CD14-positive monocyte (primary cell): ENCODE measurements around the gene FXYD2. TPM values are rescaled to one million over a fixed set of nuclear protein-coding genes. Genes with fewer than 3 reads are reported as not detected.
"Not testable (repeated sequence)": the region's sequence is repeated elsewhere in the genome, so short reads cannot be mapped to it uniquely, and the experiment has no call there.

Experiments
- DNase-seq, 3 donors: peaks; one replicate each; pipeline ENCODE4 v3.0.0-alpha.2; 2011 to 2022
- H2AFZ ChIP-seq: 2 replicates; pipeline ENCODE4 v1.6.0; 2012; ENCODE audit warnings: mild to moderate bottlenecking, low read depth, low read length, inconsistent platforms; ENCODE audit not compliant: insufficient read depth, poor library complexity, severe bottlenecking
- H3K27ac ChIP-seq, 2 donors: 1 replicate in 1 of 2; 2 replicates in 1 of 2; pipeline ENCODE4 v1.5.1; 2012 to 2013; ENCODE audit warnings: low read length in 2 of 2, control low read depth in 1 of 2, inconsistent platforms in 1 of 2, low read depth in 1 of 2, mild to moderate bottlenecking in 1 of 2
- H3K27me3 ChIP-seq, 2 donors: one replicate each; pipeline versions ENCODE4 v1.6.0 to v1.6.1; 2011 to 2013; ENCODE audit warnings: low read length in 2 of 2; ENCODE audit not compliant: control insufficient read depth in 2 of 2, insufficient read depth in 2 of 2
- H3K36me3 ChIP-seq, 2 donors: replicated peaks in 1 of 2; 1 replicate in 1 of 2; 2 replicates in 1 of 2; pipeline versions ENCODE4 v1.5.1 to v1.6.1; 2012 to 2013; ENCODE audit warnings: low read length in 2 of 2, control low read depth in 1 of 2, inconsistent platforms in 1 of 2, mild to moderate bottlenecking in 1 of 2; ENCODE audit not compliant: insufficient read depth in 2 of 2, control insufficient read depth in 1 of 2
- H3K4me1 ChIP-seq, 2 donors: 1 replicate in 1 of 2; 2 replicates in 1 of 2; pipeline versions ENCODE4 v1.5.1 to v1.6.1; 2012 to 2013; ENCODE audit warnings: low read length in 2 of 2, control low read depth in 1 of 2, inconsistent platforms in 1 of 2, mild to moderate bottlenecking in 1 of 2, moderate library complexity in 1 of 2; ENCODE audit not compliant: insufficient read depth in 2 of 2, control insufficient read depth in 1 of 2
- H3K4me2 ChIP-seq: replicated peaks from 2 replicates; pipeline ENCODE3; 2012; ENCODE audit warnings: low read length, moderate library complexity, mild to moderate bottlenecking; ENCODE audit not compliant: poor library complexity, severe bottlenecking; ENCODE audit errors: extremely low read depth
- H3K4me3 ChIP-seq, 3 experiments: fragments of 200-600 bp in 1 of 3; sonication (generic) in 1 of 3; replicated peaks in 1 of 3; 1 replicate in 2 of 3; 2 replicates in 1 of 3; pipeline ENCODE4 v1.5.1; 2011 to 2013; ENCODE audit warnings: low read length in 3 of 3, mild to moderate bottlenecking in 3 of 3, control low read depth in 2 of 3, low read depth in 2 of 3, inconsistent platforms in 1 of 3, moderate library complexity in 1 of 3
- H3K79me2 ChIP-seq: 2 replicates; pipeline ENCODE4 v1.6.0; 2012; ENCODE audit warnings: mild to moderate bottlenecking, control low read depth, inconsistent platforms, low read length, moderate library complexity; ENCODE audit not compliant: insufficient read depth
- H3K9ac ChIP-seq: 2 replicates; pipeline ENCODE4 v1.6.0; 2017; ENCODE audit warnings: low read length, mild to moderate bottlenecking; ENCODE audit not compliant: insufficient read depth, poor library complexity, severe bottlenecking
- H3K9me3 ChIP-seq, 2 donors: replicated peaks in 1 of 2; 1 replicate in 1 of 2; 2 replicates in 1 of 2; pipeline versions ENCODE4 v1.5.1 to v1.6.1; 2012 to 2013; ENCODE audit warnings: low read length in 2 of 2, control low read depth in 1 of 2; ENCODE audit not compliant: control insufficient read depth in 1 of 2, insufficient read depth in 1 of 2
- H4K20me1 ChIP-seq: 2 replicates; pipeline ENCODE4 v1.6.0; 2012; ENCODE audit warnings: mild to moderate bottlenecking, low read length, control low read depth, moderate library complexity; ENCODE audit not compliant: insufficient read depth
- H3K27ac Mint-ChIP-seq, 7 donors: one replicate each; pipeline ENCODE4 v1.8.0; 2020; ENCODE audit warnings: mild to moderate bottlenecking in 7 of 7, mixed read lengths in 7 of 7, moderate library complexity in 6 of 7, inconsistent platforms in 2 of 7
- H3K27me3 Mint-ChIP-seq, 3 donors: one replicate each; pipeline ENCODE4 v1.8.0; 2021 to 2022; ENCODE audit warnings: low read depth in 3 of 3, mild to moderate bottlenecking in 3 of 3, mixed read lengths in 3 of 3, moderate library complexity in 3 of 3, inconsistent platforms in 1 of 3
- H3K36me3 Mint-ChIP-seq, 2 donors: one replicate each; pipeline ENCODE4 v1.8.0; 2020; ENCODE audit warnings: mixed read lengths in 2 of 2, inconsistent platforms in 1 of 2, mild to moderate bottlenecking in 1 of 2
- H3K4me1 Mint-ChIP-seq: one replicate; pipeline ENCODE4 v1.8.0; 2020; ENCODE audit warnings: mild to moderate bottlenecking, mixed read lengths
- H3K4me3 Mint-ChIP-seq, 2 donors: one replicate each; pipeline ENCODE4 v1.8.0; 2020; ENCODE audit warnings: mild to moderate bottlenecking in 2 of 2, mixed read lengths in 2 of 2, moderate library complexity in 1 of 2
- H3K9me3 Mint-ChIP-seq, 7 donors: one replicate each; pipeline ENCODE4 v1.8.0; 2020 to 2022; ENCODE audit warnings: mixed read lengths in 7 of 7, mild to moderate bottlenecking in 6 of 7, moderate library complexity in 6 of 7, inconsistent platforms in 2 of 7
- whole genome bisulfite sequencing: methylation state at CpG from one replicate; pipeline ENCODE4 v1.1.5; 2013; ENCODE audit warnings: missing lambda C conversion rate; ENCODE audit not compliant: insufficient coverage; 5-methylcytosine and 5-hydroxymethylcytosine counted together
- intact Hi-C, 2 donors: fragments of 100-400 bp; cut with micrococcal nuclease; formaldehyde crosslinking; loops; one replicate each; pipeline versions ENCODE4 v1.15.0 to v1.15.1; 2023
- polyA plus RNA-seq, 3 donors: library from polyadenylated mRNA; depleted of rRNA in 1 of 3; unstranded in 2 of 3; stranded (reverse) in 1 of 3; fragments of 300-500 nt in 2 of 3; fragments of >200 nt in 1 of 3; fragmentation: Illumina TruSeq in 2 of 3; gene quantifications; 1 replicate in 2 of 3; 2 replicates in 1 of 3; pipeline ENCODE4 v1.2.3, GENCODE V29; 2012 to 2021
- TF ChIP-seq, protein P1 (sequence below): fragments of 200-600 bp; IDR thresholded peaks from one replicate; pipeline ENCODE4 v1.8.0; 2022; ENCODE audit warnings: antibody characterized with exemption, mild to moderate bottlenecking

FXYD2 gene
- polyA plus RNA-seq, 3 donors = 0.96 to 4.4 (median 2.5) TPM

DNA sequence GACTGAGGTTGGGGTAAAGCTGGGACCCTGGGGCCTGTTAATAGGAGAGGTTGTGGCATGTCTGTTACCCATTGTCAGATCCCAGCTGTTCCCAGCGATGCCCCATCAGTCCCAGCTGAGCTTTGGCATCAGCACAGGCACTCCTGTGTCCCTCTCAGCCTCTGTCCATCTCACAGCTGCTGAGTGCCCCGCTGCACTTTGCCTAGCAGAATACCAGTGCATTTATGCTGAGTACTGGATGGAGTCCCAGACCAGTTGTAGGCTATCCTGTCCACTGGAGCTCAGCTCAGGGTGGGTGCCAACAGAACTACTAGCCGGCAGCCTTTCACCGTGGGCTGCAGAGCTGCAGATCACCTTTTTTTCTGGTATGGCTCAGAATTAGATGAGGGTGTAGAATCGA, 42.0 kb upstream of the FXYD2 start:
- H3K27ac Mint-ChIP-seq = no peak overlapping the region
- no peak overlapping the region for H3K4me3 Mint-ChIP-seq
- TF ChIP-seq, protein P1, sequence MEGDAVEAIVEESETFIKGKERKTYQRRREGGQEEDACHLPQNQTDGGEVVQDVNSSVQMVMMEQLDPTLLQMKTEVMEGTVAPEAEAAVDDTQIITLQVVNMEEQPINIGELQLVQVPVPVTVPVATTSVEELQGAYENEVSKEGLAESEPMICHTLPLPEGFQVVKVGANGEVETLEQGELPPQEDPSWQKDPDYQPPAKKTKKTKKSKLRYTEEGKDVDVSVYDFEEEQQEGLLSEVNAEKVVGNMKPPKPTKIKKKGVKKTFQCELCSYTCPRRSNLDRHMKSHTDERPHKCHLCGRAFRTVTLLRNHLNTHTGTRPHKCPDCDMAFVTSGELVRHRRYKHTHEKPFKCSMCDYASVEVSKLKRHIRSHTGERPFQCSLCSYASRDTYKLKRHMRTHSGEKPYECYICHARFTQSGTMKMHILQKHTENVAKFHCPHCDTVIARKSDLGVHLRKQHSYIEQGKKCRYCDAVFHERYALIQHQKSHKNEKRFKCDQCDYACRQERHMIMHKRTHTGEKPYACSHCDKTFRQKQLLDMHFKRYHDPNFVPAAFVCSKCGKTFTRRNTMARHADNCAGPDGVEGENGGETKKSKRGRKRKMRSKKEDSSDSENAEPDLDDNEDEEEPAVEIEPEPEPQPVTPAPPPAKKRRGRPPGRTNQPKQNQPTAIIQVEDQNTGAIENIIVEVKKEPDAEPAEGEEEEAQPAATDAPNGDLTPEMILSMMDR = no peak
- Histone ChIP-seq H3K27me3 (no peaks in the 10 kb centered on the region), H3K9me3 (no peaks in the 10 kb centered on the region), H3K4me1 (peaks cover 14 to 26% of the 10 kb centered on the region in 2 donors), H3K36me3 (no peaks in the 10 kb centered on the region), H2AFZ (no peak overlapping the region), H3K27ac (no peak overlapping the region), H3K79me2 (no peaks in the 10 kb centered on the region), H3K4me3 (no peak overlapping the region), H3K4me2 (no peak overlapping the region), H4K20me1 (no peaks in the 10 kb centered on the region), H3K9ac (no peak overlapping the region)
- no peak for DNase-seq
- H3K4me1 Mint-ChIP-seq = peaks cover 32% of the 10 kb centered on the region
- H3K27me3 Mint-ChIP-seq = peaks cover 1 to 5% (median 2%) of the 10 kb centered on the region in 3 donors
- intact Hi-C loops = no loop called here
- no peaks in the 10 kb centered on the region for H3K36me3 Mint-ChIP-seq
- 90% methylated on average over 2 of the region's 5 CpGs for WGBS
- H3K9me3 Mint-ChIP-seq = peaks cover 0 to 3% (median 0%) of the 10 kb centered on the region in 7 donors

DNA sequence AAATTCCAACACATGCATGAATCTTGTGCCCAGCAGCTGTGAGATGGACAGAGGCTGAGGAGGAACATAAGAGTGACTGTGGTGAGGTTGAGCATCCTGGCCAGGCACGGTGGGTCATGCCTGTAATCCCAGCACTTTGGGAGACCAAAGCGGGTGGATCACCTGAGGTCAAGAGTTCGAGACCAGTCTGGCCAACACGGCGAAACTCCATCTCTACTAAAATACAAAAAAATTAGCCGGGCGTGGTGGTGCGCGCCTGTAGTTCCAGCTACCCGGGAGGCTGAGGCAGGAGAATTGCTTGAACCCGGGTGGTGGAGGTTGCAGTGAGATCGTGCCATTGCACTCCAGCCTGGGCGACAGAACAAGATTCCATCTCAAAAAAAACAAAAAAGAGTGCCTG, 41.0 kb upstream of the FXYD2 start:
- DNase-seq, H3K79me2 ChIP-seq, H3K9ac ChIP-seq, H3K36me3 Mint-ChIP-seq, H3K4me2 ChIP-seq, H3K4me3 ChIP-seq, H3K9me3 Mint-ChIP-seq, H3K36me3 ChIP-seq, intact Hi-C loops, H3K9me3 ChIP-seq, H4K20me1 ChIP-seq, H3K27me3 Mint-ChIP-seq, H2AFZ ChIP-seq, H3K27ac Mint-ChIP-seq, H3K4me3 Mint-ChIP-seq, H3K27me3 ChIP-seq, H3K27ac ChIP-seq: not testable (repeated sequence)
- 95% methylated on average over 10 of the region's 13 CpGs for WGBS
- H3K4me1 Mint-ChIP-seq = peaks cover 31% of the 10 kb centered on the region
- peaks cover 14 to 26% of the 10 kb centered on the region in 2 donors for H3K4me1 ChIP-seq
